HG02852 (cell line): Measurements from ENCODE around the gene ZNF783.

Experiments
- ATAC-seq: cut with Tn5 transposase; IDR thresholded peaks from one replicate; pipeline ENCODE4 v1.9.1; 2021; ENCODE audit warnings: mild to moderate bottlenecking, moderate library complexity; ENCODE audit not compliant: unreplicated experiment

The ZNF783 gene

DNA sequence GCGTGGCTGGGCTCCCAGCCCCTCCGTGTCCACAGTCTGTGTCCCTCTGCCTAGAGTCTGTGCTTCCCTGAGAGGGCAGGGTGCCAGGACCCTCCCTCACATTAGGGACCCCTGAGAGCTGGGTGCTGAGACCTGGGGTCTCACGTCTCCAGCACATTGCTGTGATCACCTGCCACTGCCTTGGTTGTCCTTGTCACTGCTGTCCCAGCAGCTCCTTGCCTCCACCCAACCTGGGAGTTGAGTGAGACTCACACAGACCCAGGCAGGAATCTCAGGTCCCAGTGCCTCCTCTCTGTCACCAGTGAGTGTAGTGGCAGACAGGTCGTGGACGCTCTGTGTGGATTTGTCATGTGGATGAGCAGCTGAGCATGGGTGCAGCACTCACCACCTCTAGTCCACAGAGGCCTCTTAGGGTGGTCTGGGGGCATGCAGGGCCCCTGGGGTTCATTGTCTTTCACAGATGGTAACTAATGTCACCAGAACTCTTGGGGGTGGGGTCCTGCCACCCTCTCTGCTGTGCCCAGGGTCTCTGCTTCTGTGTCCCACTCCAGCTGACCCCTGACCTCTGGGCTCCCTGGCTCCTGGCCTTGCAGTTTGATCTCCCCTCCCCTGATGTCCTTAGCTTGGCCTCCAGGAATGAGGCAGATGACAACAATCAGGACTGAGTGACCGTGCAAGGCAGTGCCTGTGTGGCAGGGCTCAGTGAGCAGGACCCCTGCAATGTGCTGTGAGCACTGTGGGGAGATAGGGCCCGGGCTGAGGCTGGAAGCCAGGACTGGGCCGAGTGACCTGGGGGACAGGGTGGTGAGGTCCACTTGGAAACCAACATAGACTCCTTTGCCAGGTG lies 18.9 kb downstream of the ZNF783 start:
- ATAC-seq = no peak

- no peak for ATAC-seq
Observed at GRCh38 chr7:149281508-149282330, 19.7 kb downstream of the ZNF783 start.

GRCh38 chr7:149282331-149282655 lies 20.3 kb downstream of the ZNF783 start:
- ATAC-seq = no peak

DNA sequence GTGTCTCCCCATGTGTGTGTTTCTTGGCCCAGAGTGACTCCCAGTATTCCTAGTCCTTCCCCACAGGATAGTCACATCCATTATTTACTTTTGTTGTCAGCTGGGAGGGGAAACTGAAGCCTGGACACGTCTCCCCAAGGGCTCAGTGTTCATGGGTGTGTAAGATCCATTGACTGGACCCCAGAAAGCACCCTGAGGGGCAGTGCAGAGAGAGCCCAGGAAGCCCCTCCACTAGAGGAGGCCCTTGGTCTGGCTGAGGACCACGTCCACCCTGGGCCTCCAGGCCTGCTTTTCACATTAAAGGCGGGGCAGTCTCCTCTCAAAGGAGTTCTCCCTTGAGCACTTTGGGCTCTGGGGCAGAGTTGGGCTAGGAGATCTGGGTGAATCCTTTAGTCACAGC lies 21.3 kb downstream of the ZNF783 start:
- ATAC-seq = no peak

DNA sequence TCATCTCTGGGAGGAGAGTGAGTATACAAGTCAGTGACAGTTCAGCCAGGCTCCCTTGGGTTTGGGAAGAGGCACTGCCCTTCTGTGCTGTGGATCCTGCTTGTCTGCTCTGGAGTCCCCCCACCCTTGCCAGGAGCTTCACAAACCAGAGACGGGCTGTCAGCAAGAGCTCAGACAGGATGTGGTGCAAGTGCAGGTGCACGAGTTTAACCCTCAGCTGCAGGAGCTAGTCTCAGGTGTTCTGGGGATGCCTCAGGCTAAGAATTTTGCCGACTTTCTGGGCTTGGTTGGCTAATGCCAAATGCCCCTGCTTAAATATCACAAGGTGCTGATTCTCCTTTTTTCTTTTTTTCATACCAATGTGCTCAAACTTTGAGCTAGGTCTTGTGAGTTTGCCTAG lies 22.3 kb downstream of the ZNF783 start:
- ATAC-seq = no peak

DNA sequence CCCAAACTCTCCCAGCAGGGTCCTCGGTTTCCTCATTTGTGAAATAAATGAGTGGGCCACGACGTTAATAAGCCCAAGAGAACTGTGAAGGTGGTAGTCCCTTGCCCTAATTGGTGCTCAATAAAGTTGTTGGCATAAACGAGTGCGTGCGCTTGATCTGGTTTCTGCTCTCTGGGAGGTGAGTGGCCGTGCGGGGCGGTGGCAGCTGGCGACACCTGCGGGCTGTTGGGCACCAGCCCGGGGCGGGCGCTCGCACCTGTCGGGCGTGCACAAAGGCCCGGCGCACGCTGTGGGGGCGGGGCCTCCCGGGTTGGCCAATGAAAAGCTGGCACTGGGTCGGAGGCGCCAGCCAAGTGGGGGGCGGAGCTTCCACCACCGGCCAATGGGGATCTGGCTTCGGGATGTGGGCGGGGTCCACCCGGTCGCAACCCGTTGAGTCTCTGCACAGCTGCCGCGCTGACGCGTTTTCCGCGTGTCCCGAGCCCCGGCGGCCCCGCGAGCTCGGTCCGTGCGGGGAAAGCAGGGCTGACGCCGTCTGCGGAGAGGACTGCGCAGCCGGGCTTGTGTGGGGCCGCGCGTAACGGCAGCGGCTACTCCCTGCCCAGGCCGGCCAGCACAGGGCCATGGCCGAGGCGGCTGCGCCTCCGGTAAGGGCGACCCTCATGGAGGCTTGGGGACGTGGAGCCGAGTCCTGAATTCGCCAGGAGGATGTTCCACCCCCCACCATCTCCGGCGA lies 23.0 kb downstream of the ZNF783 start:
- ATAC-seq = peak; percentile 98

DNA sequence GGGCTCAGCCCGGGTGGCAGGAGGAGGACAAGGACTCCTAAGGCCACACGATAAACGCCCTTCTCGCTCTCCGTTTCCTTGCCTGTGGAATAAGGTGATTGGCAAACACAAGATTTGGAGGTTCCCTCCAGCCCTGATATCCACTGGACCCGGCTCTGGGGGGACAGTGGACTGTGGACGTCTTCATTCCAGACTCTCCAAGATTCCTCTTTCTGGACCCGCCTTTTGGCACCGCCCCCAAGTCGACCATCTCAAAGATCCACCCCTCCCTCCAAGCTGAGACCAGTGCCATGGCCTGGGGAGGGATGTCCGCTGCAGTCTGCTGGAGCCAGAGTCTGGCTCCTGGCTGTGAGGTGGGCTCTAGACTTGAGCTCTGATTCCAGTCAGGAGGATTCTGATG lies 23.6 kb downstream of the ZNF783 start:
- no peak for ATAC-seq

GRCh38 chr7:149286811-149287400 lies 24.9 kb downstream of the ZNF783 start:
- ATAC-seq = no peak

DNA sequence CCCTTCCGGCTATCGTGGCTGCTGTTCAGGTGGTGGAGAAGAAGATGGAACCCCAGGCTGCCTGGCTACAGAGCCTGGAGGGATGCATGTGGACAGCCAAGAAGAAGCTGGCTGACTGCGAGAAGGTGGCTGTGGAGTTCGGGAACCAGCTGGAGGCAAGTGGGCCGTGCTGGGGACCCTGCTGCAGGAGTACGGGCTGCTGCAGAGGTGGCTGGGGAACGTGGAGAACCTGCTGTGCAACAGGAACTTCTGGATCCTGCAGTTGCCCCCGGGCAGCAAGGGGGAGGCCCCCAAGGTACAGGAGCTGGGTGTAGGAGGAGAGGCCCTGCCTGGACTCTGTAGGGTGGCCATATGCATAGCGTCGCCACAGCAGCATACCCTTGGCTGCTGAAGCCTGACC lies 25.6 kb downstream of the ZNF783 start:
- ATAC-seq = no peak

DNA sequence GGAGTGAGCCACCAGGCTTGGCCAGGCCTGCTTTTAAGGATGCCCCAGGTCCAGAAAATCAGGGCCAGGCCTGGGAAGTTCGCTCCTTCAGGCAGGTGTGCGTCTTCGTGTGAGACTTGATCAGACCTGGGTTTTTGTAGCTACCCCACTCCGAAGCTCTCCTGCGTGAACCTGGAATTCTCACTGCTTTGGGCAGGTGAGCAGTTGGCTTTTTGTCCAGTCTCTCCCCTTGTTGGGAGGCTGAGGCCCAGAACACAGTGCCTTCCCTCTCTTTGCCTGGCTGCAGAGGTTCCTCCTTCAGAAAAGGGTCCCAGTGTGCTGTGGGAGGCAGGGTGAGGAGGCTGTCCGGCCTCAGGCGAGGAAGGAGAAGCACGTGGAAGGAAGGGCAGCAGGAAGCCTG lies 27.3 kb downstream of the ZNF783 start:
- no peak for ATAC-seq

DNA sequence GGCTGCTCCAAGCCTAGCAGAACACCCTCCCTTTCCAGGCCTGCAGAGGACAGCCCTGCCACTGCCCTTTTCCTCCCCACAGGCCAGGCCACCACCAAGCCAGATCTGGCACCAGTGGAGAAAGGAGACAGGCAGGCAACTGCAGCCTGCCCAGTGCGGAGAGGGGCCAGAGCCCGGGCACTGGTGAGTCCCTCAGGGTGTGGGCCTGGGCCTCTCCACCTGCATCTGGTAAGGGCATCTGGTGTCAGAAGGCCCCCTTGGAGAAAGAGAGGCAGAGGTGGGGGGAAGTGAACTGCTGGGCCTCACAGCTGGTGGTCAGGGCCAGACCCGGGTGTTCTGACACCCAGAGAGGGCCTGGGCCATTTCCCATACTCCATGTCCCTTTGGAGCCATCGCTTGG lies 27.9 kb downstream of the ZNF783 start:
- no peak for ATAC-seq

DNA sequence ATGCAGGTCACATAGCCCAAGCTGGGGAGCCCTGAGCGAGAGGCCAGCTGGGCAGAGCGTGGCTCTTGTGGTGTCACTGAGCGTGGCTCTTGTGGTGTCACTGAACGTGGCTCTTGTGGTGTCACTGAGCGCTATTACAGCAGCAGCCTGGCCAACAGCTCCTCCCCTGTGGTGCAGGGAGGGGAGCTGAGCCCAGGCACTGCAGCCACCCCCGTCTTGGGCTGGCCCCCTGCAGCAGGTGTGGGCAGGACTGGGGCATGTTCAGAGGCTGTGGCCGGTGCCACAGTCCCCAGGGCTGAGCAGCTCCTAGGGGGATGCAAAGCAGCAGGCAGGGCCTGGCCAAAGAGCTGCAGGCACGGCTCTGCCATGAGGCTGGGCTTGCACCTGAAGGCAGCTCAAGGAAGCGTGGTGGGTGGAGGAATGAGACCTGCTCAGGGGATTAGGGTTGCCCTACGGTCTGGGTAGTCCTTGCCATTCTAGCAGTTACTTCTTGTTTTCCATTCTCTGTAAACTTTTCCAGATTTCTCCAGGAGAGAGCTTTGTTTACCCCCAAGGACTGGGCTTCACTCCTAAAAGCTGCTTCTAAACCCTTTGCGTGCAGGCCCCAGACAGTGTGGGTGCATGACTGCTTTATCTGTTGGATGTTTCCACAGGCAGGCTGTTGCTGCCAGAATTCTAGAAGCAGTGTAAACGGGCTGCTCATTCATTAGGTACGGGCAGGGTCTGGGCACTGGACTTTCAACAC lies 29.2 kb downstream of the ZNF783 start:
- ATAC-seq = no peak

- ATAC-seq = no peak
Observed at GRCh38 chr7:149291781-149292461, 29.9 kb downstream of the ZNF783 start.

DNA sequence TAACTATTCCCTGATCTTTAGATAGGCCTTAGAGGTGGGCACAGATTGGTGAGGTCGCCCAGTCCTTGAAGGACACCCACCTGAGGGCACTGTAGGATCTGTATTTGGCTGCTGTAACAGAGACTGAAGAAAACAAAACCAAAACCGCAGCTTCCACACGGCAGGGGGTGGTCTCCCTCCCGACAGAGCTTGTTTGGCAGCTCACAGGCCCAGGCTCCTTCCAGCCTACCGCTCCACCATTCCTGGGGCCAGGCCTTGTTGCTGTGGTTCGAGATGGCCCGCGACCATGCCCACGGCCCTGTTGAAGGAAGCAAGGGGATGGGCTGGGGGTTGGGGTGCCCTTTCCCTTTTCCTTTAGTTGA lies 30.4 kb downstream of the ZNF783 start:
- no peak for ATAC-seq

DNA sequence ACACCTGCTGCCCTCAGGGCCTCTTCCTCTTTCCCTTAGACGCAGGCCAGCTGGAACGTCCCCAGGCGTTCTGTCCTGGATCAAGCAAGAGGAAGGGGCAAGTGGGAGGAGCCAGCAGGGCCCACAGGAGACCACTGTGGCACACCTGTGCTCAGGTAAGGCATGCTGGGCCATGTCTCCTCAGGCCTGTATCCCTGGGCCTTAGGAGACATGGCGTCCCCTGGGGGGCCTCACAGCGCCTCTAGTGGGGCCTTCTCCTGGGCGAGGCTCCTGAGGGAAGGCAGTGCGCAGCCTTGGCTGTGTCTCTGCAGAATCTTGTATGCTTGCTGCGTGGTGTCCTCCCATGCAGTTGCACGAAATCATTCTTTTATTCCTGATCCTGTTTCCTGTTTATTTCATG lies 31.3 kb downstream of the ZNF783 start:
- ATAC-seq = no peak

- no peak for ATAC-seq
Observed at GRCh38 chr7:149293946-149294633, 32.1 kb downstream of the ZNF783 start.

GRCh38 chr7:149294634-149295480 lies 32.9 kb downstream of the ZNF783 start:
- no peak for ATAC-seq

- ATAC-seq = no peak
Observed at GRCh38 chr7:149295481-149295850, 33.5 kb downstream of the ZNF783 start.

DNA sequence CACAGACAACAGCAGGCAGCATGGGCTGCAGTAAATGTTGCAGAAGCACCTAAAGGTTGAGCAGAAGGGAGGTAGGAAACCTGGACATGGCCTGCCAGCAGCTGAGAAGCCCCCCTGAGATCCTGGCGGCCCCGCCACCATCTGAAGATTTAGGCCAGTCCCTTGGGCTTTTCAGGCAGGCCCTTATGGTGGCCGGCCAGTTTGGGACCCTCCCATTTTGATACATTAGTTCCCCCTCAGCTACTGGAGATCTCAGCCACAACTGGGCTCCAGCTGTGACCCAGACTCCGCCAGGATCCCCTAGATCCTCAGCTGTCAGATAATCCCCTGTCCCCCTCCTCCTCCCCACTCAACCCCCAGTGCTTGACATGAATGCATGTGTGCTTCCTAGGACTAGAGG lies 34.4 kb downstream of the ZNF783 start:
- no peak for ATAC-seq
